ENCODE measurements around the gene GPC3.
"Not testable (repeated sequence)": the region's sequence is repeated elsewhere in the genome, so short reads cannot be mapped to it uniquely, and the experiment has no call there.

GPC3 gene

GRCh38 chrX:133529578-133529977, 455.8 kb downstream of the GPC3 start:
- Histone ChIP-seq H3K27me3 (replicated peaks in 2 of 5; ENCODE audit: control insufficient read depth in 4 of 5, insufficient read depth in 5 of 5, low read length in 4 of 5) (no peaks in the 10 kb centered on the region), H3K27ac (ENCODE audit: insufficient read depth in 1 of 2, low read depth in 1 of 2, low read length in 2 of 2, poor library complexity in 1 of 2, severe bottlenecking in 2 of 2) (no peak overlapping the region), H3K4me1 (ENCODE audit: control extremely low read depth in 1 of 4, control insufficient read depth in 4 of 4, insufficient read depth in 4 of 4, low read length in 3 of 4) (no peaks in the 10 kb centered on the region), H3K36me3 (ENCODE audit: control insufficient read depth in 4 of 4, insufficient read depth in 4 of 4, low read length in 3 of 4) (no peaks in the 10 kb centered on the region), H3K4me3 (ENCODE audit: control insufficient read depth in 1 of 7, extremely low read depth in 1 of 7, insufficient read depth in 4 of 7, low read depth in 2 of 7, low read length in 6 of 7) (no peak overlapping the region), H3K9me3 (ENCODE audit: control extremely low read depth in 1 of 5, control insufficient read depth in 4 of 5, insufficient read depth in 2 of 5, low read depth in 1 of 5, low read length in 4 of 5) (no peaks in the 10 kb centered on the region)
- ChIA-PET CTCF (no interaction called here), POLR2A (no interaction called here)
- DNase-seq = no peak
- WGBS (ENCODE audit: insufficient coverage) = 76% methylated on average over 2 of the region's 3 CpGs

GRCh38 chrX:133527825-133528224, 457.6 kb downstream of the GPC3 start:
- POLR2A ChIA-PET = no interaction called here
- H3K36me3 ChIP-seq (ENCODE audit: control insufficient read depth in 4 of 4, insufficient read depth in 4 of 4, low read length in 3 of 4) = no peaks in the 10 kb centered on the region
- no peaks in the 10 kb centered on the region for H3K4me1 ChIP-seq (ENCODE audit: control extremely low read depth in 1 of 4, control insufficient read depth in 4 of 4, insufficient read depth in 4 of 4, low read length in 3 of 4)
- no peak for DNase-seq
- WGBS (ENCODE audit: insufficient coverage) = no CpG with 5 or more reads among the region's 4 CpGs
- no peaks in the 10 kb centered on the region for H3K9me3 ChIP-seq (ENCODE audit: control extremely low read depth in 1 of 5, control insufficient read depth in 4 of 5, insufficient read depth in 2 of 5, low read depth in 1 of 5, low read length in 4 of 5)
- H3K27me3 ChIP-seq (replicated peaks in 2 of 5; ENCODE audit: control insufficient read depth in 4 of 5, insufficient read depth in 5 of 5, low read length in 4 of 5) = no peaks in the 10 kb centered on the region
- CTCF ChIA-PET = no interaction called here
- H3K27ac ChIP-seq (ENCODE audit: insufficient read depth in 1 of 2, low read depth in 1 of 2, low read length in 2 of 2, poor library complexity in 1 of 2, severe bottlenecking in 2 of 2) = no peak overlapping the region
- H3K4me3 ChIP-seq (ENCODE audit: control insufficient read depth in 1 of 7, extremely low read depth in 1 of 7, insufficient read depth in 4 of 7, low read depth in 2 of 7, low read length in 6 of 7) = no peak overlapping the region

- 33% methylated on average over 1 of the region's 3 CpGs for WGBS (ENCODE audit: insufficient coverage)
- Histone ChIP-seq H3K4me3 (ENCODE audit: control insufficient read depth in 1 of 7, extremely low read depth in 1 of 7, insufficient read depth in 4 of 7, low read depth in 2 of 7, low read length in 6 of 7) (no peak overlapping the region), H3K27ac (ENCODE audit: insufficient read depth in 1 of 2, low read depth in 1 of 2, low read length in 2 of 2, poor library complexity in 1 of 2, severe bottlenecking in 2 of 2) (no peak overlapping the region), H3K9me3 (ENCODE audit: control extremely low read depth in 1 of 5, control insufficient read depth in 4 of 5, insufficient read depth in 2 of 5, low read depth in 1 of 5, low read length in 4 of 5) (no peaks in the 10 kb centered on the region), H3K27me3 (replicated peaks in 2 of 5; ENCODE audit: control insufficient read depth in 4 of 5, insufficient read depth in 5 of 5, low read length in 4 of 5) (no peaks in the 10 kb centered on the region), H3K36me3 (ENCODE audit: control insufficient read depth in 4 of 4, insufficient read depth in 4 of 4, low read length in 3 of 4) (no peaks in the 10 kb centered on the region), H3K4me1 (ENCODE audit: control extremely low read depth in 1 of 4, control insufficient read depth in 4 of 4, insufficient read depth in 4 of 4, low read length in 3 of 4) (no peaks in the 10 kb centered on the region)
- peak in 2 of 3 donors; percentile 9 to 41 for DNase-seq
- POLR2A ChIA-PET = no interaction called here
- CTCF ChIA-PET = no interaction called here
Observed at GRCh38 chrX:133527415-133527814, 458.0 kb downstream of the GPC3 start.

- POLR2A ChIA-PET = not testable (repeated sequence)
- 93% methylated on average over 2 of the region's 3 CpGs for WGBS (ENCODE audit: insufficient coverage)
Observed at GRCh38 chrX:133526773-133527172, 458.6 kb downstream of the GPC3 start.

GRCh38 chrX:133523526-133523925, 461.9 kb downstream of the GPC3 start:
- ChIA-PET CTCF (no interaction called here), POLR2A (no interaction called here)
- no peaks in the 10 kb centered on the region for H3K36me3 ChIP-seq (ENCODE audit: control insufficient read depth in 4 of 4, insufficient read depth in 4 of 4, low read length in 3 of 4)
- 88% methylated on average over 7 of the region's 7 CpGs for WGBS (ENCODE audit: insufficient coverage)
- DNase-seq = no peak
- no peak overlapping the region for H3K27ac ChIP-seq (ENCODE audit: insufficient read depth in 1 of 2, low read depth in 1 of 2, low read length in 2 of 2, poor library complexity in 1 of 2, severe bottlenecking in 2 of 2)
- no peak overlapping the region for H3K4me3 ChIP-seq (ENCODE audit: control insufficient read depth in 1 of 7, extremely low read depth in 1 of 7, insufficient read depth in 4 of 7, low read depth in 2 of 7, low read length in 6 of 7)
- H3K9me3 ChIP-seq (ENCODE audit: control extremely low read depth in 1 of 5, control insufficient read depth in 4 of 5, insufficient read depth in 2 of 5, low read depth in 1 of 5, low read length in 4 of 5) = no peaks in the 10 kb centered on the region
- no peaks in the 10 kb centered on the region for H3K27me3 ChIP-seq (replicated peaks in 2 of 5; ENCODE audit: control insufficient read depth in 4 of 5, insufficient read depth in 5 of 5, low read length in 4 of 5)
- no peaks in the 10 kb centered on the region for H3K4me1 ChIP-seq (ENCODE audit: control extremely low read depth in 1 of 4, control insufficient read depth in 4 of 4, insufficient read depth in 4 of 4, low read length in 3 of 4)

More at GRCh38 chrX:133526773-133527172, 458.6 kb downstream of the GPC3 start:
- H3K27ac ChIP-seq (ENCODE audit: insufficient read depth in 1 of 2, low read depth in 1 of 2, low read length in 2 of 2, poor library complexity in 1 of 2, severe bottlenecking in 2 of 2); CTCF ChIA-PET; H3K27me3 ChIP-seq (replicated peaks in 2 of 5; ENCODE audit: control insufficient read depth in 4 of 5, insufficient read depth in 5 of 5, low read length in 4 of 5); H3K9me3 ChIP-seq (ENCODE audit: control extremely low read depth in 1 of 5, control insufficient read depth in 4 of 5, insufficient read depth in 2 of 5, low read depth in 1 of 5, low read length in 4 of 5); H3K4me1 ChIP-seq (ENCODE audit: control extremely low read depth in 1 of 4, control insufficient read depth in 4 of 4, insufficient read depth in 4 of 4, low read length in 3 of 4); H3K4me3 ChIP-seq (ENCODE audit: control insufficient read depth in 1 of 7, extremely low read depth in 1 of 7, insufficient read depth in 4 of 7, low read depth in 2 of 7, low read length in 6 of 7); DNase-seq; H3K36me3 ChIP-seq (ENCODE audit: control insufficient read depth in 4 of 4, insufficient read depth in 4 of 4, low read length in 3 of 4): not testable (repeated sequence)

GRCh38 chrX:133523081-133523487, 462.3 kb downstream of the GPC3 start:
- no peaks in the 10 kb centered on the region for H3K4me1 ChIP-seq (ENCODE audit: control extremely low read depth in 1 of 4, control insufficient read depth in 4 of 4, insufficient read depth in 4 of 4, low read length in 3 of 4)
- no peak for DNase-seq
- H3K9me3 ChIP-seq (ENCODE audit: control extremely low read depth in 1 of 5, control insufficient read depth in 4 of 5, insufficient read depth in 2 of 5, low read depth in 1 of 5, low read length in 4 of 5) = no peaks in the 10 kb centered on the region
- POLR2A ChIA-PET = no interaction called here
- H3K4me3 ChIP-seq (ENCODE audit: control insufficient read depth in 1 of 7, extremely low read depth in 1 of 7, insufficient read depth in 4 of 7, low read depth in 2 of 7, low read length in 6 of 7) = no peak overlapping the region
- H3K36me3 ChIP-seq (ENCODE audit: control insufficient read depth in 4 of 4, insufficient read depth in 4 of 4, low read length in 3 of 4) = no peaks in the 10 kb centered on the region
- CTCF ChIA-PET = no interaction called here
- 89% methylated on average over 5 of the region's 5 CpGs for WGBS (ENCODE audit: insufficient coverage)
- H3K27ac ChIP-seq (ENCODE audit: insufficient read depth in 1 of 2, low read depth in 1 of 2, low read length in 2 of 2, poor library complexity in 1 of 2, severe bottlenecking in 2 of 2) = no peak overlapping the region
- H3K27me3 ChIP-seq (replicated peaks in 2 of 5; ENCODE audit: control insufficient read depth in 4 of 5, insufficient read depth in 5 of 5, low read length in 4 of 5) = no peaks in the 10 kb centered on the region

- Histone ChIP-seq H3K36me3 (ENCODE audit: control insufficient read depth in 4 of 4, insufficient read depth in 4 of 4, low read length in 3 of 4) (no peaks in the 10 kb centered on the region), H3K27ac (ENCODE audit: insufficient read depth in 1 of 2, low read depth in 1 of 2, low read length in 2 of 2, poor library complexity in 1 of 2, severe bottlenecking in 2 of 2) (no peak overlapping the region), H3K4me3 (ENCODE audit: control insufficient read depth in 1 of 7, extremely low read depth in 1 of 7, insufficient read depth in 4 of 7, low read depth in 2 of 7, low read length in 6 of 7) (no peak overlapping the region), H3K9me3 (ENCODE audit: control extremely low read depth in 1 of 5, control insufficient read depth in 4 of 5, insufficient read depth in 2 of 5, low read depth in 1 of 5, low read length in 4 of 5) (no peaks in the 10 kb centered on the region), H3K27me3 (replicated peaks in 2 of 5; ENCODE audit: control insufficient read depth in 4 of 5, insufficient read depth in 5 of 5, low read length in 4 of 5) (peaks cover 0 to 3% (median 0%) of the 10 kb centered on the region in 5 experiments), H3K4me1 (ENCODE audit: control extremely low read depth in 1 of 4, control insufficient read depth in 4 of 4, insufficient read depth in 4 of 4, low read length in 3 of 4) (no peaks in the 10 kb centered on the region)
- POLR2A ChIA-PET = no interaction called here
- DNase-seq = no peak
- no CpG with 5 or more reads among the region's 3 CpGs for WGBS (ENCODE audit: insufficient coverage)
- CTCF ChIA-PET = no interaction called here
Observed at GRCh38 chrX:133516686-133517085, 468.7 kb downstream of the GPC3 start.

Data from common myeloid progenitor, CD34-positive (primary cell).